Measurements from ENCODE around the gene PPP1R15A. TPM values are rescaled to one million over a fixed set of nuclear protein-coding genes. Genes with fewer than 3 reads are reported as not detected.
A peak's percentile ranks its signal among the peaks of the same experiment; 100 is the strongest.

The PPP1R15A gene
- total and polyA plus RNA-seq, 2 experiments from 2014 or later = 14.0 to 15.8 TPM

DNA sequence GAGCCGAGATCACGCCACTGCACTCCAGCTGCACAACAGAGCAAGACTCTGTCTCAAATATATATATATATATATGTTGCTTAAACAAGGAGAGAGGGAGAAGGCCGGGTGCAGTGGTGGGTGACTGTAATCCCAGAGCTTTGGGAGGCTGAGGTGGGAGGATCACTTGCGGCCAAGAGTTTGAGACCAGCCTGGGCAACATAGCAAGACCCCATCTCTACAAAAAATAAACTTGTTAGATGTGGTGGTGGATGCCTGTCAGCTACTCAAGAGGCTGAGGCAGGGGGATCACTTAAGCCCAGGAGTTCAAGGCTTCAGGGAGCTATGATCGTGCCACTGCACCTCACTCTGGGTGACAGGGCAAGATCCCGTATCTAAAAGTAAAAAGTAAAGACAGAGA, 30.6 kb upstream of the PPP1R15A start:
- Histone ChIP-seq H3K9me2 (ENCODE audit: insufficient read depth) (no peaks in the 10 kb centered on the region), H3K79me2 (replicated peaks; ENCODE audit: insufficient read depth) (no peaks in the 10 kb centered on the region), H3K4me1 (ENCODE audit: insufficient read depth) (no peaks in the 10 kb centered on the region), H3K27me3 (ENCODE audit: insufficient read depth) (no peaks in the 10 kb centered on the region), H3K4me2 (no peak overlapping the region), H4K20me1 (replicated peaks; ENCODE audit: insufficient read depth) (no peaks in the 10 kb centered on the region), H3F3A (replicated peaks; ENCODE audit: low read depth) (peaks cover under 1% of the 10 kb centered on the region; the same call in 1 of the 2 replicates), H3K36me3 (ENCODE audit: insufficient read depth) (no peaks in the 10 kb centered on the region), H3K27ac (ENCODE audit: low read depth) (no peak overlapping the region), H2AFZ (no peak overlapping the region), H3K4me3 (no peak overlapping the region)
- TF ChIP-seq, protein P1, sequence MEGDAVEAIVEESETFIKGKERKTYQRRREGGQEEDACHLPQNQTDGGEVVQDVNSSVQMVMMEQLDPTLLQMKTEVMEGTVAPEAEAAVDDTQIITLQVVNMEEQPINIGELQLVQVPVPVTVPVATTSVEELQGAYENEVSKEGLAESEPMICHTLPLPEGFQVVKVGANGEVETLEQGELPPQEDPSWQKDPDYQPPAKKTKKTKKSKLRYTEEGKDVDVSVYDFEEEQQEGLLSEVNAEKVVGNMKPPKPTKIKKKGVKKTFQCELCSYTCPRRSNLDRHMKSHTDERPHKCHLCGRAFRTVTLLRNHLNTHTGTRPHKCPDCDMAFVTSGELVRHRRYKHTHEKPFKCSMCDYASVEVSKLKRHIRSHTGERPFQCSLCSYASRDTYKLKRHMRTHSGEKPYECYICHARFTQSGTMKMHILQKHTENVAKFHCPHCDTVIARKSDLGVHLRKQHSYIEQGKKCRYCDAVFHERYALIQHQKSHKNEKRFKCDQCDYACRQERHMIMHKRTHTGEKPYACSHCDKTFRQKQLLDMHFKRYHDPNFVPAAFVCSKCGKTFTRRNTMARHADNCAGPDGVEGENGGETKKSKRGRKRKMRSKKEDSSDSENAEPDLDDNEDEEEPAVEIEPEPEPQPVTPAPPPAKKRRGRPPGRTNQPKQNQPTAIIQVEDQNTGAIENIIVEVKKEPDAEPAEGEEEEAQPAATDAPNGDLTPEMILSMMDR (conservative IDR thresholded peaks at IDR 0.05; ENCODE audit: low read depth in 2 of 2) = no peak
- no peak overlapping the region for H3K27ac Mint-ChIP-seq
- ATAC-seq = no peak
- H3K27me3 Mint-ChIP-seq (ENCODE audit: insufficient read depth, low read depth, poor library complexity) = peaks cover 10% of the 10 kb centered on the region
- peaks cover 16% of the 10 kb centered on the region; the same call in 2 of the 3 replicates for H3K36me3 Mint-ChIP-seq (ENCODE audit: low read depth)
- H3K4me1 Mint-ChIP-seq = peaks cover 8% of the 10 kb centered on the region; the same call in 2 of the 3 replicates
- no peak overlapping the region for H3K4me3 Mint-ChIP-seq
- DNase-seq (ENCODE audit: low spot score) = no peak
- H3K9me3 Mint-ChIP-seq = no peaks in the 10 kb centered on the region

DNA sequence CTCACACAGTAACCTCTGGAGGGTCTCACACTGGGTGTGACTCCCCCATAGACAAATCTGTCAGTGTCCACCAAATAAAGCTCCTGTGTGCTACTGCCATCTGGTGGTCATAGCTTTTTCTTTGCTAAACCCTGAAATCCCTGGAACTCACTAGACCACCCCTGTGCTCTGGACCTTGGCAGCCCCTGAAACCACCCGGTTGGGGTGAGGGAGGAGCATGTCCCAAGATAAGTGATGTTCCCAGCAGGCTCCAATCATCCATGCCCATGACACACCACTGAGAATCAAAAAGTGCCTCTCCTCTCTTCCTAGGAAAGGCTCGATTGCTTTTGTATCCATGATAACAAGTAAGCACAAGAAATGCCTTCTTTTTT, 29.4 kb upstream of the PPP1R15A start:
- no peaks in the 10 kb centered on the region for H3K79me2 ChIP-seq (replicated peaks; ENCODE audit: insufficient read depth)
- H2AFZ ChIP-seq = no peak overlapping the region
- H3K4me3 Mint-ChIP-seq = no peak overlapping the region
- H3K9me2 ChIP-seq (ENCODE audit: insufficient read depth) = no peaks in the 10 kb centered on the region
- H3K27ac ChIP-seq (ENCODE audit: low read depth) = no peak overlapping the region
- H3F3A ChIP-seq (replicated peaks; ENCODE audit: low read depth) = no peaks in the 10 kb centered on the region
- H3K4me1 Mint-ChIP-seq = peaks cover 6% of the 10 kb centered on the region; the same call in 2 of the 3 replicates
- ATAC-seq = peak; percentile 92
- H3K27ac Mint-ChIP-seq = no peak overlapping the region
- H3K36me3 ChIP-seq (ENCODE audit: insufficient read depth) = no peaks in the 10 kb centered on the region
- H3K4me3 ChIP-seq = no peak overlapping the region
- no peaks in the 10 kb centered on the region for H3K27me3 ChIP-seq (ENCODE audit: insufficient read depth)
- no peaks in the 10 kb centered on the region for H3K4me1 ChIP-seq (ENCODE audit: insufficient read depth)
- no peaks in the 10 kb centered on the region for H3K9me3 Mint-ChIP-seq
- no peak overlapping the region for H3K4me2 ChIP-seq
- no peak for TF ChIP-seq ZNF331 (CRISPR knock-in tag; IDR thresholded peaks at IDR 0.05; ENCODE audit: low read depth)
- TF ChIP-seq, protein P1 (conservative IDR thresholded peaks at IDR 0.05; ENCODE audit: low read depth in 2 of 2) = peak; percentile 89 to 93
- peaks cover 5% of the 10 kb centered on the region for H3K27me3 Mint-ChIP-seq (ENCODE audit: insufficient read depth, low read depth, poor library complexity)
- H3K36me3 Mint-ChIP-seq (ENCODE audit: low read depth) = peaks cover 16% of the 10 kb centered on the region; the same call in 2 of the 3 replicates
- peak; percentile 93 for DNase-seq (ENCODE audit: low spot score)
- H4K20me1 ChIP-seq (replicated peaks; ENCODE audit: insufficient read depth) = no peaks in the 10 kb centered on the region

DNA sequence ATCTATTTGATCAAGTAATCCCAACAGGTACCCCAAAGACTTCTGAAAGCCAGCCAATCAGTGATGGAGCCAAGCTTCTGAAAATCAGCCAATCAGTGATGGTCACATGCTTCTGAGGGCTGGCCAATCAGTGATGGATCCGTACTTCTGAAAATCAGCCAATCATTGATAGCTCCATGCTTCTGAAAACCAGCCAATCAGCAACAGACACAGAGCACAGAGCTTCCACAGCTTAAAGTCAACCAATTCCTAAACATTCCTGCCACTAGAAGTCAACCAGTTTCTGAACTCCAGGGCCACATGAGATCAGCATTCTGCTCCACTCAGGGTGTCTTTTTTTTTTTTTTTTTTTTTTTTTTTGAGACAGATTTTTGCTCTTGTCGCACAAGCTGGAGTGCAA, 27.7 kb upstream of the PPP1R15A start:
- Mint-ChIP-seq H3K27me3 (ENCODE audit: insufficient read depth, low read depth, poor library complexity) (peaks cover 9% of the 10 kb centered on the region), H3K9me3 (no peaks in the 10 kb centered on the region), H3K36me3 (ENCODE audit: low read depth) (peaks cover 16% of the 10 kb centered on the region; the same call in 2 of the 3 replicates), H3K27ac (no peak overlapping the region), H3K4me3 (no peak overlapping the region), H3K4me1 (peaks cover 4% of the 10 kb centered on the region; the same call in 2 of the 3 replicates)
- Histone ChIP-seq H4K20me1 (replicated peaks; ENCODE audit: insufficient read depth) (no peaks in the 10 kb centered on the region), H3K4me1 (ENCODE audit: insufficient read depth) (no peaks in the 10 kb centered on the region), H3K36me3 (ENCODE audit: insufficient read depth) (no peaks in the 10 kb centered on the region), H3K27ac (ENCODE audit: low read depth) (no peak overlapping the region), H3K4me3 (no peak overlapping the region), H3K4me2 (no peak overlapping the region), H3F3A (replicated peaks; ENCODE audit: low read depth) (no peaks in the 10 kb centered on the region), H3K79me2 (replicated peaks; ENCODE audit: insufficient read depth) (no peaks in the 10 kb centered on the region), H3K27me3 (ENCODE audit: insufficient read depth) (no peaks in the 10 kb centered on the region), H3K9me2 (ENCODE audit: insufficient read depth) (no peaks in the 10 kb centered on the region), H2AFZ (no peak overlapping the region)
- no peak for TF ChIP-seq ZNF114 (CRISPR knock-in tag; IDR thresholded peaks at IDR 0.05)
- TF ChIP-seq, protein P1 (conservative IDR thresholded peaks at IDR 0.05; ENCODE audit: low read depth in 2 of 2) = peak in 1 of 2 experiments; percentile 14; a peak in 1 of 4 replicates
- DNase-seq (ENCODE audit: low spot score) (peak; percentile 78), ATAC-seq (peak; percentile 59)
